GM12878 (cell line): ENCODE measurements around the gene CCDC57. TPM values are rescaled to one million over a fixed set of nuclear protein-coding genes. Genes with fewer than 3 reads are reported as not detected.

Experiments used
- ATAC-seq: fragments of 200-7000 bp; cut with Tn5 transposase; 3 replicates; pipeline ENCODE4 v1.9.1; 2020; ENCODE audit warnings: mild to moderate bottlenecking, moderate library complexity
- BruUV-seq: library from RNA; stranded (reverse); fragments of 400-500 nt; replicated peaks from 2 replicates; lab custom pipeline; 2021; lab: Mats Ljungman, UMichigan
- CTCF ChIA-PET: fragments of 300-600 bp; sonication (Branson Sonifier 250); formaldehyde crosslinking; extraction: SDS; loops from one replicate; lab custom pipeline; 2021; ENCODE audit warnings: inconsistent platforms; lab: Yijun Ruan, JAX
- POLR2A ChIA-PET: fragments of 350-600 bp; formaldehyde crosslinking; extraction: SDS; loops from one replicate; lab custom pipeline; 2021; ENCODE audit warnings: inconsistent platforms; lab: Charles Lee
- RAD21 ChIA-PET: fragments of 300-600 bp; sonication (Branson Sonifier 250); formaldehyde crosslinking; loops from one replicate; lab custom pipeline; 2023; ENCODE audit warnings: antibody characterized with exemption; ENCODE audit not compliant: unreplicated experiment; lab: Charles Lee
- SMC1A ChIA-PET: fragments of 300-600 bp; sonication (Branson Sonifier 250); formaldehyde crosslinking; loops from one replicate; lab custom pipeline; 2023; ENCODE audit not compliant: unreplicated experiment, uncharacterized antibody; lab: Charles Lee
- DNase-seq: peaks from one replicate; pipeline ENCODE4 v3.0.0-alpha.2; 2011; ENCODE audit warnings: low read depth, low spot score
- FAIRE-seq: peaks from 3 replicates; lab custom pipeline; 2011; peaks lifted over from hg19 to GRCh38; lab: Jason Lieb, UNC
- H2AFZ ChIP-seq: 2 replicates; pipeline ENCODE4 v1.6.0; 2011; ENCODE audit warnings: low read depth, low read length, control low read depth; ENCODE audit not compliant: control insufficient read depth
- H3K27ac ChIP-seq: 2 replicates; pipeline ENCODE4 v1.5.1; 2011; ENCODE audit warnings: control low read depth; ENCODE audit not compliant: control insufficient read depth, insufficient read depth
- H3K27me3 ChIP-seq, 2 experiments: replicated peaks in 1 of 2; 2 replicates each; pipeline versions ENCODE4 v1.6.0 to v1.6.1; 2011; ENCODE audit warnings: low read length in 1 of 2; ENCODE audit not compliant: control insufficient read depth in 2 of 2, insufficient read depth in 2 of 2
- H3K36me3 ChIP-seq, 2 experiments: 2 replicates each; pipeline ENCODE4 v1.5.1; 2011; ENCODE audit warnings: low read length in 1 of 2; ENCODE audit not compliant: control insufficient read depth in 2 of 2, insufficient read depth in 2 of 2
- H3K4me1 ChIP-seq: 2 replicates; pipeline ENCODE4 v1.6.1; 2011; ENCODE audit warnings: mild to moderate bottlenecking, low read length, moderate library complexity, mixed read lengths; ENCODE audit not compliant: control insufficient read depth, insufficient read depth
- H3K4me2 ChIP-seq: 2 replicates; pipeline ENCODE4 v1.6.0; 2011; ENCODE audit warnings: control low read depth; ENCODE audit not compliant: control insufficient read depth, insufficient read depth
- H3K4me3 ChIP-seq: fragments of 200-600 bp; sonication (generic); 2 replicates; pipeline ENCODE4 v1.5.1; 2016
- H3K79me2 ChIP-seq: 2 replicates; pipeline ENCODE4 v1.6.0; 2011; ENCODE audit warnings: low read length; ENCODE audit not compliant: control insufficient read depth, insufficient read depth
- H3K9ac ChIP-seq: 2 replicates; pipeline ENCODE4 v1.8.0; 2011; ENCODE audit warnings: low read length, control low read depth, mixed read lengths; ENCODE audit not compliant: control insufficient read depth, insufficient read depth
- H3K9me3 ChIP-seq: replicated peaks from 3 replicates; pipeline ENCODE4 v1.5.1; 2011; ENCODE audit warnings: mild to moderate bottlenecking, low read length; ENCODE audit not compliant: control insufficient read depth, insufficient read depth
- H4K20me1 ChIP-seq: 2 replicates; pipeline ENCODE4 v1.6.0; 2011; ENCODE audit not compliant: control insufficient read depth, insufficient read depth
- EZH2 ChIP-seq: IDR thresholded peaks from 2 replicates; pipeline ENCODE4 v1.6.1; 2012; ENCODE audit warnings: low read depth, mild to moderate bottlenecking, control low read depth, inconsistent platforms, low read length, borderline replicate concordance; ENCODE audit not compliant: control insufficient read depth
- FOS ChIP-seq: IDR thresholded peaks from 3 replicates; pipeline ENCODE4 v1.6.1; 2011; ENCODE audit warnings: borderline replicate concordance; ENCODE audit not compliant: insufficient read length; ENCODE audit errors: extremely low read depth
- MAX ChIP-seq: IDR thresholded peaks from 2 replicates; pipeline ENCODE4 v1.6.1; 2012; ENCODE audit warnings: low read depth, low read length, improper control_type of control experiment
- MEF2B ChIP-seq: fragments of 450-650 bp; IDR thresholded peaks from 2 replicates; pipeline ENCODE4 v1.6.1; 2018; ENCODE audit warnings: mild to moderate bottlenecking, moderate library complexity; ENCODE audit not compliant: partially characterized antibody, poor library complexity, severe bottlenecking
- NR2F1 ChIP-seq: fragments of 450-650 bp; conservative IDR thresholded peaks from 2 replicates; pipeline ENCODE4 v1.6.1; 2017; ENCODE audit warnings: mild to moderate bottlenecking
- POU2F2 ChIP-seq: IDR thresholded peaks from 3 replicates; pipeline ENCODE4 v1.6.1; 2011; ENCODE audit warnings: low read depth, mild to moderate bottlenecking, low read length, borderline replicate concordance
- RELA ChIP-seq: fragments of 450-650 bp; IDR thresholded peaks from 2 replicates; pipeline ENCODE4 v1.8.0; 2014; ENCODE audit warnings: borderline replicate concordance; ENCODE audit not compliant: partially characterized antibody
- SMAD1 ChIP-seq: fragments of 450-650 bp; IDR thresholded peaks from 2 replicates; pipeline ENCODE4 v1.6.1; 2018; ENCODE audit warnings: mild to moderate bottlenecking, low read depth; ENCODE audit not compliant: partially characterized antibody
- ZBED1 ChIP-seq: IDR thresholded peaks from 2 replicates; pipeline ENCODE4 v1.6.1; 2016; ENCODE audit warnings: borderline replicate concordance
- ZBTB11 ChIP-seq: fragments of 450-650 bp; formaldehyde crosslinking; IDR thresholded peaks from 2 replicates; pipeline ENCODE4 v1.5.0; 2022; ENCODE audit warnings: mild to moderate bottlenecking, missing genetic modification characterization
- ZSCAN29 ChIP-seq: fragments of 450-650 bp; IDR thresholded peaks from 2 replicates; pipeline ENCODE4 v1.6.1; 2017; ENCODE audit warnings: mild to moderate bottlenecking, moderate library complexity
- WGBS: methylation state at CpG from one replicate; pipeline ENCODE4 v1.1.6; 2016; ENCODE audit warnings: low lambda C conversion rate; ENCODE audit not compliant: insufficient replicate concordance, insufficient coverage; ENCODE audit errors: missing lambda C conversion rate; 5-methylcytosine and 5-hydroxymethylcytosine counted together
- in situ Hi-C: fragments of 300-500 bp; cut with MboI; formaldehyde crosslinking; loops from 9 replicates; pipeline ENCODE4 v1.14.3; 2018; ENCODE audit warnings: mixed read lengths
- intact Hi-C: fragments of 100-400 bp; cut with micrococcal nuclease; formaldehyde crosslinking; loops from one replicate; pipeline ENCODE4 v1.14.2; 2022; ENCODE audit not compliant: unreplicated experiment
- polyA plus RNA-seq, 11 experiments: library from polyadenylated mRNA; depleted of rRNA in 4 of 11; unstranded in 6 of 11; stranded (reverse) in 5 of 11; fragments of >200 nt; fragmentation: Nextera tagmentation in 4 of 11; fragmentation: Illumina TruSeq in 1 of 11; extraction: Ambion mirVana in 4 of 11; extraction: Trizol in 1 of 11; gene quantifications; 1 replicate in 1 of 11; 2 replicates in 10 of 11; pipeline versions ENCODE4 v1.2.1 to v1.2.3, GENCODE V29; 2011 to 2016; ENCODE audit warnings: inconsistent platforms in 2 of 11, missing spikeins in 2 of 11, low read depth in 1 of 11
- total RNA-seq, 4 experiments: library from RNA; depleted of rRNA in 3 of 4; stranded (reverse); fragments of >200 nt in 3 of 4; fragmentation: Illumina TruSeq in 1 of 4; extraction: Trizol in 1 of 4; gene quantifications; 2 replicates each; pipeline versions ENCODE4 v1.2.1 to v1.2.3, GENCODE V29; 2013 to 2021

The CCDC57 gene
- total and polyA plus RNA-seq, 10 of the 15 experiments (the other 5 are each of a cell fraction or from before 2014, with no cell fraction given): 5.4 to 123 (median 45.8) TPM

- no TSS peak for BruUV-seq
- DNase-seq (no peak), ATAC-seq (no peak)
- Histone ChIP-seq H3K4me3 (no peak overlapping the region), H3K4me1 (peaks cover 4% of the 10 kb centered on the region), H3K4me2 (no peak overlapping the region), H3K27ac (no peak overlapping the region), H4K20me1 (no peaks in the 10 kb centered on the region), H3K36me3 (peaks cover 0 to 19% of the 10 kb centered on the region in 2 experiments), H3K79me2 (peaks cover 14% of the 10 kb centered on the region)
- POLR2A ChIA-PET: interaction anchor here (2.4 kb wide), 1 partner anchor 17 kb away, joined by 6 read pairs; the partner anchor contains the start of gene DCXR
- intact Hi-C loops: loop anchor here (5.0 kb wide), 1 partner anchor 43 kb away; the partner anchor contains the start of gene FASN
- RAD21 ChIA-PET: no interaction called here
- TF ChIP-seq POU2F2: no peak
- TF ChIP-seq NR2F1: no peak
- TF ChIP-seq FOS: no peak
- TF ChIP-seq MEF2B: no peak
- TF ChIP-seq ZBED1: no peak
- no peak for TF ChIP-seq RELA
- no peak for TF ChIP-seq MAX
- no peak for TF ChIP-seq ZBTB11 (CRISPR knock-in tag)
- no peak for TF ChIP-seq ZSCAN29
- TF ChIP-seq EZH2: no peak
- TF ChIP-seq SMAD1: no peak
- TF ChIP-seq, all 136 proteins: peak for 0
- no peak for FAIRE-seq
- ChIA-PET SMC1A (no interaction called here), CTCF (no interaction called here)
- Histone ChIP-seq H3K9me3 (no peaks in the 10 kb centered on the region), H3K27me3 (no peaks in the 10 kb centered on the region), H2AFZ (no peak overlapping the region), H3K9ac (no peak overlapping the region)
- 97% methylated on average over 37 of the region's 38 CpGs for WGBS
- in situ Hi-C loops: no loop called here
These were observed 158.2 kb downstream of the CCDC57 start for GRCh38 chr17:82054351-82055022.
